ENCODE measurements around the gene MRPL4. TPM values are rescaled to one million over a fixed set of nuclear protein-coding genes. Genes with fewer than 3 reads are reported as not detected.

Gene MRPL4
- total RNA-seq, 2 experiments from 2014 or later: 44.6 to 47.3 TPM

DNA sequence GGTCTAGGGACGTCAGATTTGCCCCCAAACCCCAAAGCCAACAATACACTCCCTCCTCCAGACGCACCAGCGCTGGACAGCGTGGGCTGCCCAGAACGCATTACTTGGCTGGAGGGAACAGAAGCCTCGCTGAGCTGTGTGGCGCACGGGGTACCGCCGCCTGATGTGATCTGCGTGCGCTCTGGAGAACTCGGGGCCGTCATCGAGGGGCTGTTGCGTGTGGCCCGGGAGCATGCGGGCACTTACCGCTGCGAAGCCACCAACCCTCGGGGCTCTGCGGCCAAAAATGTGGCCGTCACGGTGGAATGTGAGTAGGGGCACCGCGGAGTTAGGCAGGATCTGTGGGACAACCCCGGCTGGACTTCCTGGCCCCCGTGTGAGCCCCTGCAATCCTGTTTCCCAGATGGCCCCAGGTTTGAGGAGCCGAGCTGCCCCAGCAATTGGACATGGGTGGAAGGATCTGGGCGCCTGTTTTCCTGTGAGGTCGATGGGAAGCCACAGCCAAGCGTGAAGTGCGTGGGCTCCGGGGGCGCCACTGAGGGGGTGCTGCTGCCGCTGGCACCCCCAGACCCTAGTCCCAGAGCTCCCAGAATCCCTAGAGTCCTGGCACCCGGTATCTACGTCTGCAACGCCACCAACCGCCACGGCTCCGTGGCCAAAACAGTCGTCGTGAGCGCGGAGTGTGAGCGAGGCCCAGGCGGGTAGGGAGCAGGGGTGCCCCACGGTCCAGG, 41.8 kb downstream of the MRPL4 start:
- Histone ChIP-seq H3K9me3 (ENCODE audit: control insufficient read depth in 1 of 2, insufficient read depth in 1 of 2, low read length in 2 of 2) (peaks cover 0 to 53% of the 10 kb centered on the region in 2 experiments), H3K27me3 (ENCODE audit: control insufficient read depth in 1 of 2, insufficient read depth in 2 of 2, low read length in 2 of 2) (peaks cover 67 to 70% of the 10 kb centered on the region in 2 experiments), H3K36me3 (ENCODE audit: insufficient read depth, low read length) (no peaks in the 10 kb centered on the region), H3K4me3 (ENCODE audit: low read length) (no peak overlapping the region), H3K4me1 (ENCODE audit: insufficient read depth, low read length) (peaks cover 73% of the 10 kb centered on the region), H3K27ac (ENCODE audit: low read depth in 1 of 2, low read length in 2 of 2) (no peak overlapping the region)
- Mint-ChIP-seq H3K9me3 (no peaks in the 10 kb centered on the region), H3K27me3 (peaks cover 73% of the 10 kb centered on the region), H3K27ac (no peak overlapping the region), H3K36me3 (ENCODE audit: low read depth) (no peaks in the 10 kb centered on the region), H3K4me3 (peak overlapping the region; percentile 69), H3K4me1 (ENCODE audit: low read depth) (peaks cover 49% of the 10 kb centered on the region)
- intact Hi-C loops (cut with DNase I, micrococcal nuclease): no loop called here
- POLR2A ChIA-PET: no interaction called here
- ATAC-seq (ENCODE audit: poor library complexity): no peak
- no peak for TF ChIP-seq CTCF (IDR thresholded peaks at IDR 0.05)
- DNase-seq: peak in 1 of 14 experiments; percentile 19
- CTCF ChIA-PET: no interaction called here

DNA sequence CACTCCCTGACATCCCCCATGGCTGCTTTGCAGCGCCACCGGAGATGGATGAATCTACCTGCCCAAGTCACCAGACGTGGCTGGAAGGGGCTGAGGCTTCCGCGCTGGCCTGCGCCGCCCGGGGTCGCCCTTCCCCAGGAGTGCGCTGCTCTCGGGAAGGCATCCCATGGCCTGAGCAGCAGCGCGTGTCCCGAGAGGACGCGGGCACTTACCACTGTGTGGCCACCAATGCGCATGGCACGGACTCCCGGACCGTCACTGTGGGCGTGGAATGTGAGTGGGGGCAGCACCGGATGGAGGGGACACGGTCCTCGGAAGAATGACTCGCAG, 42.3 kb downstream of the MRPL4 start:
- Mint-ChIP-seq H3K9me3 (no peaks in the 10 kb centered on the region), H3K36me3 (ENCODE audit: low read depth) (no peaks in the 10 kb centered on the region), H3K27ac (no peak overlapping the region), H3K27me3 (peaks cover 67% of the 10 kb centered on the region), H3K4me1 (ENCODE audit: low read depth) (peaks cover 44% of the 10 kb centered on the region), H3K4me3 (no peak overlapping the region)
- Histone ChIP-seq H3K36me3 (ENCODE audit: insufficient read depth, low read length) (no peaks in the 10 kb centered on the region), H3K27me3 (ENCODE audit: control insufficient read depth in 1 of 2, insufficient read depth in 2 of 2, low read length in 2 of 2) (peaks cover 61 to 66% of the 10 kb centered on the region in 2 experiments), H3K4me1 (ENCODE audit: insufficient read depth, low read length) (peaks cover 68% of the 10 kb centered on the region), H3K27ac (ENCODE audit: low read depth in 1 of 2, low read length in 2 of 2) (no peak overlapping the region), H3K9me3 (ENCODE audit: control insufficient read depth in 1 of 2, insufficient read depth in 1 of 2, low read length in 2 of 2) (peaks cover 0 to 53% of the 10 kb centered on the region in 2 experiments), H3K4me3 (ENCODE audit: low read length) (no peak overlapping the region)
- DNase-seq (peak in 1 of 14 experiments; percentile 34), ATAC-seq (ENCODE audit: poor library complexity) (no peak)
- intact Hi-C loops (cut with DNase I, micrococcal nuclease): no loop called here
- ChIA-PET POLR2A (no interaction called here), CTCF (no interaction called here)
- no peak for TF ChIP-seq CTCF (IDR thresholded peaks at IDR 0.05)

GRCh38 chr19:10295305-10295846, 43.4 kb downstream of the MRPL4 start:
- POLR2A ChIA-PET: interaction anchor here (2.2 kb wide), 1 partner anchor 25 kb away, joined by 10 read pairs; the partner anchor contains the start of gene ICAM1
- Histone ChIP-seq H3K9me3 (ENCODE audit: control insufficient read depth in 1 of 2, insufficient read depth in 1 of 2, low read length in 2 of 2) (peaks cover 0 to 48% of the 10 kb centered on the region in 2 experiments), H3K36me3 (ENCODE audit: insufficient read depth, low read length) (no peaks in the 10 kb centered on the region), H3K4me1 (ENCODE audit: insufficient read depth, low read length) (peaks cover 58% of the 10 kb centered on the region), H3K27ac (ENCODE audit: low read depth in 1 of 2, low read length in 2 of 2) (no peak overlapping the region), H3K4me3 (ENCODE audit: low read length) (peak overlapping the region; percentile 57), H3K27me3 (ENCODE audit: control insufficient read depth in 1 of 2, insufficient read depth in 2 of 2, low read length in 2 of 2) (peaks cover 53 to 56% of the 10 kb centered on the region in 2 experiments)
- H3K27ac Mint-ChIP-seq: no peak overlapping the region
- peaks cover 60% of the 10 kb centered on the region for H3K27me3 Mint-ChIP-seq
- ATAC-seq (ENCODE audit: poor library complexity): peak; percentile 71
- intact Hi-C loops (cut with DNase I, micrococcal nuclease): no loop called here
- peak overlapping the region; percentile 81 for H3K4me3 Mint-ChIP-seq
- no peaks in the 10 kb centered on the region for H3K9me3 Mint-ChIP-seq
- CTCF ChIA-PET: interaction anchor here (1.5 kb wide), 1 partner anchor 26 kb away, joined by 6 read pairs; no protein-coding TSS in a partner anchor
- peak; percentile 44 to 89 (median 64) for DNase-seq
- no peak for TF ChIP-seq CTCF (IDR thresholded peaks at IDR 0.05)
- H3K36me3 Mint-ChIP-seq (ENCODE audit: low read depth): no peaks in the 10 kb centered on the region
- peaks cover 38% of the 10 kb centered on the region for H3K4me1 Mint-ChIP-seq (ENCODE audit: low read depth)
